SK-N-SH treated with all-trans-retinoic acid at 6 μM for 48 hours (cell line): Measurements from ENCODE around the gene NRDE2.
A peak's percentile ranks its signal among the peaks of the same experiment; 100 is the strongest.
"Not testable (repeated sequence)": the region's sequence is repeated elsewhere in the genome, so short reads cannot be mapped to it uniquely, and the experiment has no call there.

Experiments
- ATAC-seq: fragments of 200-7000 bp; cut with Tn5 transposase; 3 replicates; pipeline ENCODE4 v1.9.1; 2020; ENCODE audit warnings: mild to moderate bottlenecking, moderate library complexity
- ARNTL ChIP-seq: fragments of 450-650 bp; formaldehyde crosslinking; IDR thresholded peaks from 2 replicates; pipeline ENCODE4 v1.5.0; 2020; ENCODE audit warnings: low read depth, mild to moderate bottlenecking, moderate library complexity, borderline replicate concordance
- BACH2 ChIP-seq: fragments of 250-450 bp; sonication (Bioruptor Pico); IDR thresholded peaks from 2 replicates; pipeline ENCODE4 v1.9.0; 2021; ENCODE audit warnings: mild to moderate bottlenecking, borderline replicate concordance
- CSDC2 ChIP-seq: fragments of 250-450 bp; sonication (Bioruptor Pico); IDR thresholded peaks from 2 replicates; pipeline ENCODE4 v1.5.0; 2020; ENCODE audit warnings: mild to moderate bottlenecking, moderate library complexity
- ESRRG ChIP-seq: fragments of 250-450 bp; sonication (Bioruptor Pico); IDR thresholded peaks from 2 replicates; pipeline ENCODE4 v1.6.1; 2021; ENCODE audit warnings: mild to moderate bottlenecking
- GLIS3 ChIP-seq: fragments of 250-450 bp; sonication (Bioruptor Pico); IDR thresholded peaks from 2 replicates; pipeline ENCODE4 v1.5.0; 2020; ENCODE audit warnings: mild to moderate bottlenecking, moderate library complexity
- OSR1 ChIP-seq: fragments of 250-450 bp; sonication (Bioruptor Pico); IDR thresholded peaks from 2 replicates; pipeline ENCODE4 v1.8.0; 2022; ENCODE audit warnings: moderate library complexity, mild to moderate bottlenecking, inconsistent platforms
- PPARA ChIP-seq: fragments of 250-450 bp; sonication (Bioruptor Pico); IDR thresholded peaks from 2 replicates; pipeline ENCODE4 v1.5.0; 2020; ENCODE audit warnings: mild to moderate bottlenecking, borderline replicate concordance
- RARB ChIP-seq: fragments of 250-450 bp; sonication (Bioruptor Pico); IDR thresholded peaks from 2 replicates; pipeline ENCODE4 v1.8.0; 2021; ENCODE audit warnings: mild to moderate bottlenecking, moderate library complexity
- TCF4 ChIP-seq: fragments of 250-450 bp; sonication (Bioruptor Pico); IDR thresholded peaks from 2 replicates; pipeline ENCODE4 v1.8.0; 2021; ENCODE audit warnings: mild to moderate bottlenecking, moderate library complexity, borderline replicate concordance
- TOX ChIP-seq: fragments of 250-450 bp; sonication (Bioruptor Pico); IDR thresholded peaks from 2 replicates; pipeline ENCODE4 v1.8.0; 2021; ENCODE audit warnings: mild to moderate bottlenecking, moderate library complexity, borderline replicate concordance
- ZFP3 ChIP-seq: fragments of 250-450 bp; sonication (Bioruptor Pico); IDR thresholded peaks from 2 replicates; pipeline ENCODE4 v1.5.0; 2020; ENCODE audit warnings: mild to moderate bottlenecking, moderate library complexity
- ZFP30 ChIP-seq: fragments of 450-650 bp; formaldehyde crosslinking; IDR thresholded peaks from 2 replicates; pipeline ENCODE4 v1.5.0; 2022; ENCODE audit warnings: mild to moderate bottlenecking, moderate library complexity
- ZNF565 ChIP-seq: fragments of 450-650 bp; formaldehyde crosslinking; conservative IDR thresholded peaks from 2 replicates; pipeline ENCODE4 v1.5.0; 2020; ENCODE audit warnings: low read depth, mild to moderate bottlenecking, moderate library complexity
- ZNF8 ChIP-seq: fragments of 450-650 bp; formaldehyde crosslinking; IDR thresholded peaks from 2 replicates; pipeline ENCODE4 v1.5.0; 2020; ENCODE audit warnings: mild to moderate bottlenecking, moderate library complexity
- TF ChIP-seq, protein P1 (sequence below): fragments of 250-450 bp; sonication (Bioruptor Pico); IDR thresholded peaks from 2 replicates; pipeline ENCODE4 v1.8.0; 2021; ENCODE audit warnings: low read depth, mild to moderate bottlenecking, moderate library complexity, borderline replicate concordance
- TF ChIP-seq, protein P2 (sequence below): fragments of 250-450 bp; sonication (Bioruptor Pico); IDR thresholded peaks from 2 replicates; pipeline ENCODE4 v1.5.1; 2021; ENCODE audit warnings: mild to moderate bottlenecking, moderate library complexity
- TF ChIP-seq, protein P3 (sequence below): fragments of 250-450 bp; sonication (Bioruptor Pico); IDR thresholded peaks from 2 replicates; pipeline ENCODE4 v1.8.0; 2020; ENCODE audit warnings: mild to moderate bottlenecking, moderate library complexity, borderline replicate concordance
- TF ChIP-seq, protein P4 (sequence below): fragments of 250-450 bp; sonication (Bioruptor Pico); IDR thresholded peaks from 2 replicates; pipeline ENCODE4 v1.5.0; 2020; ENCODE audit warnings: mild to moderate bottlenecking, moderate library complexity

Gene NRDE2

DNA sequence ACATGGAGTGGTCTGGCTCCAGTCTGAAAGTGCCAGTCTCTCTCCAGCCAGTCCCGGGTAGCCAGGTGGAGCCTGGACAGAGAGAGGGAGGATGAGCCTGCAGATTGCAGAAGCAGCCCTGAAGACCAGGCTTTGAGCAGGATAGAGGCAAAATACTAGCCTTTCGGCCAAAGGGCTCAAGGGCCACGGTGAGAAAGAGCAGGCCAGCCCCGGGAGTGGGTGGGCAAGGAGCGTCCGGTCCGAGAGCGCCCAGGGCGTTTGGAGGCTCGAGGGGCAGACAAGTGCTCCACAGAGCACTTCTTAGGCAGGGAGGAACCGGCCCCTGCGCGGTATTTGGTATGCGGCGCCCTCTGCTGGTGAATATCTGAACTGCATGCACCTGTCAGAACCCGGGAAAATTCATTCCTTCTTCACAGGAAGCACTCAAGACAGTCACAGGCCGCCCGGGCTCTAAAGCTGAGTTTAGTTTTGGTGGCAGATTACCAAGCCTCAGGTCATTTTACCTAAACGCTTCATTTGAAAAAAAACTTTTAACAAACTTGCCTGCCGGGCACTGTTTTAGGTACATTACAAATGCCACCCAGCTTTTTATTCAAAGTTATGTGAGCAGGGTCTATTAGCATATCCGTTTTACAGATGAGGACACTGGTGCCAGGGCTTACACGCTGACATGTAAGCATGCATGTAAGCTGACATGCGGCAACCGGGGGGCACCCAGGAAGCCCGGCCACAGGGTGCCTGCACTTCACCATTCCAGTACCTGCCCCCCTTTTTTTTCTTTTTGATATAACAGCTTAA lies 96.4 kb downstream of the NRDE2 start:
- peak; percentile 96 for ATAC-seq

DNA sequence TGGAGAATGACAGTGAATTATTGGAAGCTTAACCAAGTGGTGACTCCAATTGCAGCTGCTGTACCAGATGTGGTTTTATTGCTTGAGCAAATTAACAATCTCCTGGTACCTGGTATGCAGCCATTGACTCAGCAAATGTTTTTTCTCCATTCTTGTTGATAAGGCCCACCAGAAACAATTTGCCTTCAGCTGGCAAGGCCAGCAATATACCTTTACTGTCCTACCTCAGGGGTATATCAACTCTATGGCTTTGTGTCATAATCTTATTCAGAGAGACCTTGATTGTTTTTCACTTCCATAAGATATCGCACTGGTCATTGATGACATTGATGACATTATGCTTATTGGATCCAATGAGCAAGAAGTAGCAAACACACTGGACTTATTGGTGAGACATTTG lies 101.8 kb downstream of the NRDE2 start:
- not testable (repeated sequence) for ATAC-seq

More for the DNA sequence above, 96.4 kb downstream of the NRDE2 start:
- TF ChIP-seq, protein P1, sequence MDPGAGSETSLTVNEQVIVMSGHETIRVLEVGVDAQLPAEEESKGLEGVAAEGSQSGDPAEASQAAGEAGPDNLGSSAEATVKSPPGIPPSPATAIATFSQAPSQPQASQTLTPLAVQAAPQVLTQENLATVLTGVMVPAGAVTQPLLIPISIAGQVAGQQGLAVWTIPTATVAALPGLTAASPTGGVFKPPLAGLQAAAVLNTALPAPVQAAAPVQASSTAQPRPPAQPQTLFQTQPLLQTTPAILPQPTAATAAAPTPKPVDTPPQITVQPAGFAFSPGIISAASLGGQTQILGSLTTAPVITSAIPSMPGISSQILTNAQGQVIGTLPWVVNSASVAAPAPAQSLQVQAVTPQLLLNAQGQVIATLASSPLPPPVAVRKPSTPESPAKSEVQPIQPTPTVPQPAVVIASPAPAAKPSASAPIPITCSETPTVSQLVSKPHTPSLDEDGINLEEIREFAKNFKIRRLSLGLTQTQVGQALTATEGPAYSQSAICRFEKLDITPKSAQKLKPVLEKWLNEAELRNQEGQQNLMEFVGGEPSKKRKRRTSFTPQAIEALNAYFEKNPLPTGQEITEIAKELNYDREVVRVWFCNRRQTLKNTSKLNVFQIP = no peak
- TF ChIP-seq TOX = no peak
- TF ChIP-seq ESRRG (CRISPR knock-in tag) = no peak
- TF ChIP-seq BACH2 (CRISPR knock-in tag) = no peak
- TF ChIP-seq CSDC2 (CRISPR knock-in tag) = no peak
- no peak for TF ChIP-seq TCF4 (CRISPR knock-in tag)
- no peak for TF ChIP-seq ZNF8 (CRISPR knock-in tag)
- TF ChIP-seq ZFP30 (CRISPR knock-in tag) = no peak
- TF ChIP-seq, protein P2, sequence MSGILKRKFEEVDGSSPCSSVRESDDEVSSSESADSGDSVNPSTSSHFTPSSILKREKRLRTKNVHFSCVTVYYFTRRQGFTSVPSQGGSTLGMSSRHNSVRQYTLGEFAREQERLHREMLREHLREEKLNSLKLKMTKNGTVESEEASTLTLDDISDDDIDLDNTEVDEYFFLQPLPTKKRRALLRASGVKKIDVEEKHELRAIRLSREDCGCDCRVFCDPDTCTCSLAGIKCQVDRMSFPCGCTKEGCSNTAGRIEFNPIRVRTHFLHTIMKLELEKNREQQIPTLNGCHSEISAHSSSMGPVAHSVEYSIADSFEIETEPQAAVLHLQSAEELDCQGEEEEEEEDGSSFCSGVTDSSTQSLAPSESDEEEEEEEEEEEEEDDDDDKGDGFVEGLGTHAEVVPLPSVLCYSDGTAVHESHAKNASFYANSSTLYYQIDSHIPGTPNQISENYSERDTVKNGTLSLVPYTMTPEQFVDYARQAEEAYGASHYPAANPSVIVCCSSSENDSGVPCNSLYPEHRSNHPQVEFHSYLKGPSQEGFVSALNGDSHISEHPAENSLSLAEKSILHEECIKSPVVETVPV = no peak
- no peak for TF ChIP-seq RARB (CRISPR knock-in tag)
- no peak for TF ChIP-seq ARNTL (CRISPR knock-in tag)
- no peak for TF ChIP-seq PPARA (CRISPR knock-in tag)
- no peak for TF ChIP-seq ZFP3 (CRISPR knock-in tag)
- TF ChIP-seq, protein P3, sequence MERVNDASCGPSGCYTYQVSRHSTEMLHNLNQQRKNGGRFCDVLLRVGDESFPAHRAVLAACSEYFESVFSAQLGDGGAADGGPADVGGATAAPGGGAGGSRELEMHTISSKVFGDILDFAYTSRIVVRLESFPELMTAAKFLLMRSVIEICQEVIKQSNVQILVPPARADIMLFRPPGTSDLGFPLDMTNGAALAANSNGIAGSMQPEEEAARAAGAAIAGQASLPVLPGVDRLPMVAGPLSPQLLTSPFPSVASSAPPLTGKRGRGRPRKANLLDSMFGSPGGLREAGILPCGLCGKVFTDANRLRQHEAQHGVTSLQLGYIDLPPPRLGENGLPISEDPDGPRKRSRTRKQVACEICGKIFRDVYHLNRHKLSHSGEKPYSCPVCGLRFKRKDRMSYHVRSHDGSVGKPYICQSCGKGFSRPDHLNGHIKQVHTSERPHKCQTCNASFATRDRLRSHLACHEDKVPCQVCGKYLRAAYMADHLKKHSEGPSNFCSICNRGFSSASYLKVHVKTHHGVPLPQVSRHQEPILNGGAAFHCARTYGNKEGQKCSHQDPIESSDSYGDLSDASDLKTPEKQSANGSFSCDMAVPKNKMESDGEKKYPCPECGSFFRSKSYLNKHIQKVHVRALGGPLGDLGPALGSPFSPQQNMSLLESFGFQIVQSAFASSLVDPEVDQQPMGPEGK (CRISPR knock-in tag) = no peak
- no peak for TF ChIP-seq ZNF565
- no peak for TF ChIP-seq OSR1 (CRISPR knock-in tag)
- no peak for TF ChIP-seq GLIS3 (CRISPR knock-in tag)

DNA sequence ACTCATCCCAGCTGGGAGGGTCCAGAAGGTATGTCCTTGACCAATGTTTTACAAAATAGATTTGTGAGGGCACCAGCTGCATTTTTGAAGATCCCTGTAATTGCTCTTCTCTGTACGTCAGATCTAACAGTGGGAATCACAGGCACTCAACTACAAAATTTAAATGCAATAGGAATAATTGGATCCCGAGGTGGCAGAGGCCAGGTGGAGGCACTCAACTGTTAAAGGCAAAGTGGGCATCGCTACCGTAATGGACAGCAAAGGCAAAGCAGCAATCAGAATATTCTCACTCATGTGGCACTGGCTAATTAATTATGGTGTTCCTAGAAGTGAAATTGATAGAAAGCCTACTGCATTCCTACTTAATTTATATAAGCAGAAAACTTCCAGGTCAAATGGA lies 103.3 kb downstream of the NRDE2 start:
- no peak for ATAC-seq
- no peak for TF ChIP-seq TCF4 (CRISPR knock-in tag)
- no peak for TF ChIP-seq TOX
- TF ChIP-seq, protein P4, sequence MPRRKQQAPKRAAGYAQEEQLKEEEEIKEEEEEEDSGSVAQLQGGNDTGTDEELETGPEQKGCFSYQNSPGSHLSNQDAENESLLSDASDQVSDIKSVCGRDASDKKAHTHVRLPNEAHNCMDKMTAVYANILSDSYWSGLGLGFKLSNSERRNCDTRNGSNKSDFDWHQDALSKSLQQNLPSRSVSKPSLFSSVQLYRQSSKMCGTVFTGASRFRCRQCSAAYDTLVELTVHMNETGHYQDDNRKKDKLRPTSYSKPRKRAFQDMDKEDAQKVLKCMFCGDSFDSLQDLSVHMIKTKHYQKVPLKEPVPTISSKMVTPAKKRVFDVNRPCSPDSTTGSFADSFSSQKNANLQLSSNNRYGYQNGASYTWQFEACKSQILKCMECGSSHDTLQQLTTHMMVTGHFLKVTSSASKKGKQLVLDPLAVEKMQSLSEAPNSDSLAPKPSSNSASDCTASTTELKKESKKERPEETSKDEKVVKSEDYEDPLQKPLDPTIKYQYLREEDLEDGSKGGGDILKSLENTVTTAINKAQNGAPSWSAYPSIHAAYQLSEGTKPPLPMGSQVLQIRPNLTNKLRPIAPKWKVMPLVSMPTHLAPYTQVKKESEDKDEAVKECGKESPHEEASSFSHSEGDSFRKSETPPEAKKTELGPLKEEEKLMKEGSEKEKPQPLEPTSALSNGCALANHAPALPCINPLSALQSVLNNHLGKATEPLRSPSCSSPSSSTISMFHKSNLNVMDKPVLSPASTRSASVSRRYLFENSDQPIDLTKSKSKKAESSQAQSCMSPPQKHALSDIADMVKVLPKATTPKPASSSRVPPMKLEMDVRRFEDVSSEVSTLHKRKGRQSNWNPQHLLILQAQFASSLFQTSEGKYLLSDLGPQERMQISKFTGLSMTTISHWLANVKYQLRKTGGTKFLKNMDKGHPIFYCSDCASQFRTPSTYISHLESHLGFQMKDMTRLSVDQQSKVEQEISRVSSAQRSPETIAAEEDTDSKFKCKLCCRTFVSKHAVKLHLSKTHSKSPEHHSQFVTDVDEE = no peak
- no peak for TF ChIP-seq GLIS3 (CRISPR knock-in tag)
- TF ChIP-seq ARNTL (CRISPR knock-in tag) = no peak
- TF ChIP-seq BACH2 (CRISPR knock-in tag) = no peak
- no peak for TF ChIP-seq OSR1 (CRISPR knock-in tag)
- TF ChIP-seq, all 23 proteins: peak for 0
